GM12874 (cell line): Measurements from ENCODE around the gene CYP24A1.

Experiments used
- CTCF ChIP-seq: IDR thresholded peaks from 2 replicates; pipeline ENCODE4 v1.5.1; 2011; ENCODE audit warnings: low read depth, mild to moderate bottlenecking, control low read depth, low read length, moderate library complexity; ENCODE audit not compliant: insufficient read depth

The CYP24A1 gene

GRCh38 chr20:54104781-54105180 lies 69.0 kb downstream of the CYP24A1 start:
- no peak for TF ChIP-seq CTCF

GRCh38 chr20:54103762-54104600 lies 69.8 kb downstream of the CYP24A1 start:
- no peak for TF ChIP-seq CTCF
